Loucy (cell line): ENCODE data around the gene CDYL2.
A peak's percentile ranks its signal among the peaks of the same experiment; 100 is the strongest.

Experiments
- H2AFZ ChIP-seq: fragments of 200-600 bp; sonication (generic); 2 replicates; pipeline ENCODE4 v1.6.0; 2016; ENCODE audit warnings: antibody characterized with exemption, mild to moderate bottlenecking, low read length, moderate library complexity
- H3F3A ChIP-seq: fragments of 200-600 bp; 2 replicates; pipeline ENCODE4 v1.6.0; 2016; ENCODE audit warnings: antibody characterized with exemption, low read depth, mild to moderate bottlenecking
- H3K27me3 ChIP-seq: fragments of 200-600 bp; sonication (generic); 2 replicates; pipeline ENCODE4 v1.6.1; 2014; ENCODE audit warnings: low read length, mild to moderate bottlenecking; ENCODE audit not compliant: insufficient read depth, poor library complexity, severe bottlenecking
- H3K36me3 ChIP-seq: fragments of 200-600 bp; sonication (generic); 2 replicates; pipeline ENCODE4 v1.6.1; 2016; ENCODE audit warnings: low read length; ENCODE audit not compliant: insufficient read depth
- H3K4me1 ChIP-seq: fragments of 200-600 bp; sonication (generic); 2 replicates; pipeline ENCODE4 v1.5.1; 2014; ENCODE audit warnings: low read length, mild to moderate bottlenecking; ENCODE audit not compliant: insufficient read depth, poor library complexity, severe bottlenecking
- H3K4me2 ChIP-seq: fragments of 200-600 bp; sonication (generic); 2 replicates; pipeline ENCODE4 v1.6.0; 2014; ENCODE audit warnings: antibody characterized with exemption, low read length, low read depth, mild to moderate bottlenecking; ENCODE audit not compliant: poor library complexity, severe bottlenecking
- H3K4me3 ChIP-seq: fragments of 200-600 bp; sonication (generic); 2 replicates; pipeline ENCODE4 v1.5.1; 2014; ENCODE audit warnings: low read length, mild to moderate bottlenecking, mixed read lengths; ENCODE audit not compliant: poor library complexity, severe bottlenecking
- H3K79me2 ChIP-seq: fragments of 200-600 bp; sonication (generic); 2 replicates; pipeline ENCODE4 v1.6.1; 2014; ENCODE audit warnings: low read length; ENCODE audit not compliant: insufficient read depth
- H3K9ac ChIP-seq: fragments of 200-600 bp; sonication (generic); 2 replicates; pipeline ENCODE4 v1.6.0; 2014; ENCODE audit warnings: mild to moderate bottlenecking, low read depth, low read length, moderate library complexity; ENCODE audit not compliant: poor library complexity, severe bottlenecking
- H3K9me2 ChIP-seq: fragments of 200-600 bp; sonication (generic); replicated peaks from 2 replicates; pipeline ENCODE4 v1.6.1; 2016; ENCODE audit warnings: low read depth, low read length, mixed read lengths
- H3K9me3 ChIP-seq: fragments of 200-600 bp; sonication (generic); 2 replicates; pipeline ENCODE4 v1.6.1; 2014; ENCODE audit warnings: mild to moderate bottlenecking, antibody characterized with exemption, low read length, low read depth; ENCODE audit not compliant: insufficient read depth
- H4K20me1 ChIP-seq: fragments of 200-600 bp; sonication (generic); 2 replicates; pipeline ENCODE4 v1.6.0; 2014; ENCODE audit warnings: antibody characterized with exemption, low read length, mild to moderate bottlenecking; ENCODE audit not compliant: insufficient read depth, poor library complexity, severe bottlenecking
- EZH2phosphoT487 ChIP-seq: fragments of 200-600 bp; IDR thresholded peaks from 2 replicates; pipeline ENCODE4 v1.6.1; 2018; ENCODE audit warnings: antibody characterized with exemption, mild to moderate bottlenecking, moderate library complexity, borderline replicate concordance
- TF ChIP-seq, protein P1 (sequence below): fragments of 200-600 bp; sonication (generic); conservative IDR thresholded peaks from 2 replicates; pipeline ENCODE4 v1.5.1; 2014; ENCODE audit warnings: mild to moderate bottlenecking, antibody characterized with exemption, low read length

Gene CDYL2

DNA sequence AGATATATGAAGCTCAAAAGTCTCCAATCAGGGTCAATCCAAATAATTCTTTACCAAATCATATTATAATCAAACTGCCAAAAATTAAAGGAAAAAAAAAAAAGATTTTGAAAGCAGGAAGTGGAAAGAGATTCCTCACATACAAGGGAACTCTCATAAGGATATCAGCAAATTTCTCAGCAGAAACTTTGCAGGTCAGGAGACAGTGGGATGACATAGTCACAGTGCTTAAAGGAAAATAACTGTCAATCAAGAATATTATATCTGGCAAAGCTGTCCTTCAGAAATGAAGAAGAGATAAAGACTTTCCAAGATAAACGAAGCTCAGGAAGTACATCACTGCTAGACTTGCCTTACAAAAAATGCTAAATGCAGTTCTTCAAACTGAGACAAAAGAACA is 40.0 kb upstream of the CDYL2 start:
- no peaks in the 10 kb centered on the region for H3K79me2 ChIP-seq
- H3K4me3 ChIP-seq, result no peak overlapping the region
- H3K9ac ChIP-seq, result no peak overlapping the region
- no peak overlapping the region for H2AFZ ChIP-seq
- peaks cover 6% of the 10 kb centered on the region; the same call in 1 of the 2 replicates for H3K9me3 ChIP-seq
- H3K9me2 ChIP-seq, result no peaks in the 10 kb centered on the region
- peaks cover 3% of the 10 kb centered on the region for H3K4me1 ChIP-seq
- no peak overlapping the region for H3K4me2 ChIP-seq
- H4K20me1 ChIP-seq, result no peaks in the 10 kb centered on the region
- no peaks in the 10 kb centered on the region for H3K27me3 ChIP-seq
- H3K36me3 ChIP-seq, result no peaks in the 10 kb centered on the region
- no peaks in the 10 kb centered on the region for H3F3A ChIP-seq
- TF ChIP-seq, protein P1, sequence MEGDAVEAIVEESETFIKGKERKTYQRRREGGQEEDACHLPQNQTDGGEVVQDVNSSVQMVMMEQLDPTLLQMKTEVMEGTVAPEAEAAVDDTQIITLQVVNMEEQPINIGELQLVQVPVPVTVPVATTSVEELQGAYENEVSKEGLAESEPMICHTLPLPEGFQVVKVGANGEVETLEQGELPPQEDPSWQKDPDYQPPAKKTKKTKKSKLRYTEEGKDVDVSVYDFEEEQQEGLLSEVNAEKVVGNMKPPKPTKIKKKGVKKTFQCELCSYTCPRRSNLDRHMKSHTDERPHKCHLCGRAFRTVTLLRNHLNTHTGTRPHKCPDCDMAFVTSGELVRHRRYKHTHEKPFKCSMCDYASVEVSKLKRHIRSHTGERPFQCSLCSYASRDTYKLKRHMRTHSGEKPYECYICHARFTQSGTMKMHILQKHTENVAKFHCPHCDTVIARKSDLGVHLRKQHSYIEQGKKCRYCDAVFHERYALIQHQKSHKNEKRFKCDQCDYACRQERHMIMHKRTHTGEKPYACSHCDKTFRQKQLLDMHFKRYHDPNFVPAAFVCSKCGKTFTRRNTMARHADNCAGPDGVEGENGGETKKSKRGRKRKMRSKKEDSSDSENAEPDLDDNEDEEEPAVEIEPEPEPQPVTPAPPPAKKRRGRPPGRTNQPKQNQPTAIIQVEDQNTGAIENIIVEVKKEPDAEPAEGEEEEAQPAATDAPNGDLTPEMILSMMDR, result no peak
- TF ChIP-seq EZH2phosphoT487, result no peak

DNA sequence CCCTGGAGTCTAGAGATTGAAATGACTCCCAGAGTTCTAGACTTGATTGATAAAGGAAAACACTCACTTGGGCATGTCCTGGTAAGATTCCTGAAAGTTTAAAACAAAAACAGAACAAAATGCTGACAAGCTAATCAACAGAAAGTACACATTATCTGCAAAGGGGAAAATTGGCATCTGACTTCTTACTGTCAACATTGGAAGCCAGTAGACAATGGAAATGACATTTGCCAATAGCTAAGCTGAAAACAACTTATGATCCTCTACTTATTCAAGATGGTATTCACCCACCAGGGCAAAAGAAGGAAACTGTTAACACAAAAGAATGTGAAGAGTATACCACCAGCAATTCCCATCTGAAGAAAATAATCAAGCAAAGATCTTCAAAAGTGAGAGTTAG is 36.8 kb upstream of the CDYL2 start:
- 0 out of 2 replicates have a peak, but pooled peaks cover 3% of the 10 kb centered on the region for H3F3A ChIP-seq
- peaks cover 6% of the 10 kb centered on the region; the same call in 1 of the 2 replicates for H3K9me3 ChIP-seq
- no peak overlapping the region for H3K4me3 ChIP-seq
- H3K79me2 ChIP-seq, result no peaks in the 10 kb centered on the region
- H3K9me2 ChIP-seq, result no peaks in the 10 kb centered on the region
- H3K9ac ChIP-seq, result no peak overlapping the region
- peaks cover 18% of the 10 kb centered on the region for H3K4me1 ChIP-seq
- no peak overlapping the region for H2AFZ ChIP-seq
- TF ChIP-seq, protein P1, result no peak
- TF ChIP-seq EZH2phosphoT487, result no peak
- H3K4me2 ChIP-seq, result no peak overlapping the region
- no peaks in the 10 kb centered on the region for H4K20me1 ChIP-seq
- no peaks in the 10 kb centered on the region for H3K36me3 ChIP-seq
- no peaks in the 10 kb centered on the region for H3K27me3 ChIP-seq

DNA sequence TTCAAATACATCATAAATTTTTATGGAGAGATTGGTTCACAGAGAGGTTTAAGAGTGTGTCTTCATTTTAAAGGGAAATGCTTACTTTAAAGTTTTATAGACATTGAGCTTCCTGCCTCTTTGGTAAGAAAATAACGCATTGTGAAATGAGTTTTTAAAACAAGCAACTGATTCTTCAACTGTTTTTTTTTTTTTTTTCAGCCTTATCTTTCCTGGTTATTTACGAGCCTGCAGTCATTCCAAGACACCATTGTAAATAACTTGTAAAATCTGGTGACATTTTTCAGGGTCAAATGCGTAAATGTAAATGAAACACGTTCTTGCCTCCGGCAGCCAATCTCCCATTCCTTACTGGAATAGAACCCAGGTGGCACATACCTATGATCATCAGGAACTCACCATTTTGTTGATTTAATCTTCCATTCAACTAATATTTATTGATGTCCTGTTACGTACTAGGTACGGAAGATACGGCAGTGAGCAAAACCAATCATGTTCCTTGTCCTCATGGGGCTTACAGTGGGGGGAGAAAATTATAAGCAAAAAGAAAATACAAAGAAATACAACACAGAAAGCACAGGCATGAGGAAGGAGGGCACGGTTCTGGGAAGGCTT is 33.2 kb upstream of the CDYL2 start:
- H4K20me1 ChIP-seq, result no peaks in the 10 kb centered on the region
- H3K9ac ChIP-seq, result peak overlapping the region; percentile 28
- H2AFZ ChIP-seq, result peak overlapping the region; percentile 42; the same call in 1 of the 2 replicates
- H3F3A ChIP-seq, result 0 out of 2 replicates have a peak, but pooled peaks cover 3% of the 10 kb centered on the region
- H3K79me2 ChIP-seq, result no peaks in the 10 kb centered on the region
- H3K9me3 ChIP-seq, result peaks cover 6% of the 10 kb centered on the region; the same call in 1 of the 2 replicates
- peak overlapping the region; percentile 66 for H3K4me2 ChIP-seq
- peak overlapping the region; percentile 19 for H3K4me3 ChIP-seq
- TF ChIP-seq, protein P1, result no peak
- TF ChIP-seq EZH2phosphoT487, result no peak
- no peaks in the 10 kb centered on the region for H3K36me3 ChIP-seq
- no peaks in the 10 kb centered on the region for H3K27me3 ChIP-seq
- no peaks in the 10 kb centered on the region for H3K9me2 ChIP-seq
- peaks cover 45% of the 10 kb centered on the region for H3K4me1 ChIP-seq
